Colonic mucosa (tissue), 4 donors: Measurements from ENCODE around the gene POMGNT1. TPM values are rescaled to one million over a fixed set of nuclear protein-coding genes. Genes with fewer than 3 reads are reported as not detected.

ENCODE experiments used
- DNase-seq: peaks from one replicate; pipeline ENCODE4 v3.0.0-alpha.2; 2020
- H3K27ac ChIP-seq: fragments of 200-600 bp; one replicate; pipeline ENCODE4 v1.8.0; 2021
- H3K27me3 ChIP-seq: fragments of 200-600 bp; one replicate; pipeline ENCODE4 v1.8.0; 2021
- H3K36me3 ChIP-seq: fragments of 200-600 bp; one replicate; pipeline ENCODE4 v1.8.0; 2021
- H3K4me1 ChIP-seq: fragments of 200-600 bp; one replicate; pipeline ENCODE4 v1.8.0; 2021; ENCODE audit warnings: mild to moderate bottlenecking
- H3K4me3 ChIP-seq: fragments of 200-600 bp; one replicate; pipeline ENCODE4 v1.8.0; 2021
- H3K9ac ChIP-seq, 2 donors: one replicate each; pipeline ENCODE4 v1.7.0; 2013; ENCODE audit warnings: control low read depth in 2 of 2, low read depth in 2 of 2, low read length in 2 of 2
- H3K9me3 ChIP-seq: fragments of 200-600 bp; one replicate; pipeline ENCODE4 v1.8.0; 2021
- CTCF ChIP-seq: fragments of 200-600 bp; IDR thresholded peaks from one replicate; pipeline ENCODE4 v1.8.0; 2022; ENCODE audit warnings: antibody characterized with exemption, mild to moderate bottlenecking
- intact Hi-C: fragments of 100-400 bp; cut with DNase I; formaldehyde crosslinking; loops from one replicate; pipeline ENCODE4 v1.14.1; 2022
- total RNA-seq, 2 donors: library from RNA; stranded (reverse); fragmentation: NEBNext Ultra II Directional in 1 of 2; extraction: Animal tissue kit (Norgen Biotek cat#: 25700) in 1 of 2; gene quantifications; one replicate each; pipeline ENCODE4 v1.2.1, GENCODE V29; 2021
- donor health status: healthy.
- donor health status: DM: no; HTN: no; CAD: no.
- donor health status: DM: no; HTN: no; CAD: no.

Gene POMGNT1
- total RNA-seq, 2 donors from 2014 or later = 20.9 to 38.9 TPM

- DNase-seq = peak; percentile 74
- Histone ChIP-seq H3K9ac (peak overlapping the region; percentile 26 to 80), H3K27me3 (no peaks in the 10 kb centered on the region), H3K27ac (peak overlapping the region; percentile 85), H3K36me3 (peaks cover 5% of the 10 kb centered on the region), H3K4me1 (peaks cover 19% of the 10 kb centered on the region), H3K9me3 (no peaks in the 10 kb centered on the region), H3K4me3 (no peak overlapping the region)
- no peak for TF ChIP-seq CTCF
- intact Hi-C loops = no loop called here
These were observed 9.8 kb downstream of the POMGNT1 start for GRCh38 chr1:46188295-46189030.

- Histone ChIP-seq H3K4me1 (peaks cover 19% of the 10 kb centered on the region), H3K27me3 (no peaks in the 10 kb centered on the region), H3K4me3 (no peak overlapping the region), H3K9me3 (no peaks in the 10 kb centered on the region), H3K27ac (peak overlapping the region; percentile 85), H3K9ac (peak overlapping the region in 1 of 2 donors; percentile 80), H3K36me3 (peaks cover under 1% of the 10 kb centered on the region)
- DNase-seq = peak; percentile 86
- intact Hi-C loops = no loop called here
- no peak for TF ChIP-seq CTCF
These were observed 10.9 kb downstream of the POMGNT1 start for GRCh38 chr1:46187106-46187869.

GRCh38 chr1:46186076-46186475, 12.2 kb downstream of the POMGNT1 start:
- no peak for TF ChIP-seq CTCF
- H3K4me3 ChIP-seq = no peak overlapping the region
- H3K9me3 ChIP-seq = no peaks in the 10 kb centered on the region
- intact Hi-C loops = no loop called here
- peak overlapping the region in 1 of 2 donors; percentile 38 for H3K9ac ChIP-seq
- DNase-seq = no peak
- H3K4me1 ChIP-seq = peaks cover 19% of the 10 kb centered on the region
- no peak overlapping the region for H3K27ac ChIP-seq
- no peaks in the 10 kb centered on the region for H3K36me3 ChIP-seq
- H3K27me3 ChIP-seq = no peaks in the 10 kb centered on the region

- intact Hi-C loops = no loop called here
- Histone ChIP-seq H3K36me3 (no peaks in the 10 kb centered on the region), H3K27ac (peak overlapping the region; percentile 22), H3K9me3 (no peaks in the 10 kb centered on the region), H3K9ac (peak overlapping the region in 1 of 2 donors; percentile 97), H3K27me3 (no peaks in the 10 kb centered on the region), H3K4me1 (peaks cover 19% of the 10 kb centered on the region), H3K4me3 (no peak overlapping the region)
- peak; percentile 18 for DNase-seq
- no peak for TF ChIP-seq CTCF
These were observed 13.1 kb downstream of the POMGNT1 start for GRCh38 chr1:46184920-46185658.

- Histone ChIP-seq H3K9ac (peak overlapping the region; percentile 19 to 97), H3K9me3 (no peaks in the 10 kb centered on the region), H3K4me3 (peak overlapping the region; percentile 55), H3K4me1 (peaks cover 19% of the 10 kb centered on the region), H3K36me3 (no peaks in the 10 kb centered on the region), H3K27ac (peak overlapping the region; percentile 95), H3K27me3 (no peaks in the 10 kb centered on the region)
- no peak for TF ChIP-seq CTCF
- intact Hi-C loops = no loop called here
- DNase-seq = peak; percentile 22
These were observed 14.2 kb downstream of the POMGNT1 start for GRCh38 chr1:46183926-46184557.
